OCI-LY7 (cell line): Measurements from ENCODE around the gene BTG4. TPM values are rescaled to one million over a fixed set of nuclear protein-coding genes. Genes with fewer than 3 reads are reported as not detected.

ENCODE experiments used
- BruUV-seq: library from RNA; stranded (reverse); fragments of 400-500 nt; replicated peaks from 2 replicates; lab custom pipeline; 2021; lab: Mats Ljungman, UMichigan
- CTCF ChIA-PET: fragments of 300-600 bp; sonication (Branson Sonifier 250); formaldehyde crosslinking; loops from one replicate; lab custom pipeline; 2022; ENCODE audit warnings: antibody characterized with exemption; ENCODE audit not compliant: unreplicated experiment; lab: Charles Lee
- POLR2A ChIA-PET: fragments of 300-600 bp; sonication (Branson Sonifier 250); formaldehyde crosslinking; loops from one replicate; lab custom pipeline; 2022; ENCODE audit warnings: antibody characterized with exemption; lab: Charles Lee
- DNase-seq: peaks from one replicate; pipeline ENCODE4 v3.0.0-alpha.2; 2015; ENCODE audit warnings: low spot score
- H2AFZ ChIP-seq: fragments of 200-600 bp; sonication (generic), shearing (Covaris generic); 2 replicates; pipeline ENCODE4 v1.6.1; 2014; ENCODE audit warnings: mild to moderate bottlenecking, antibody characterized with exemption, low read length, moderate library complexity
- H3K27ac ChIP-seq: fragments of 200-600 bp; sonication (generic); 2 replicates; pipeline ENCODE4 v1.5.1; 2014; ENCODE audit warnings: mixed run types, low read depth, mild to moderate bottlenecking, moderate library complexity, low read length, inconsistent platforms; ENCODE audit not compliant: poor library complexity, severe bottlenecking
- H3K36me3 ChIP-seq: fragments of 200-600 bp; sonication (generic); 2 replicates; pipeline ENCODE4 v1.6.1; 2014; ENCODE audit warnings: mild to moderate bottlenecking, antibody characterized with exemption, low read length, moderate library complexity, mixed read lengths; ENCODE audit not compliant: insufficient read depth
- H3K4me1 ChIP-seq: fragments of 200-600 bp; sonication (generic); 2 replicates; pipeline ENCODE4 v1.5.1; 2014; ENCODE audit warnings: mild to moderate bottlenecking, low read length; ENCODE audit not compliant: insufficient read depth, poor library complexity, severe bottlenecking
- H3K4me2 ChIP-seq: fragments of 200-600 bp; sonication (generic); 2 replicates; pipeline ENCODE4 v1.6.1; 2014; ENCODE audit warnings: mild to moderate bottlenecking, low read length
- H3K4me3 ChIP-seq: fragments of 200-600 bp; sonication (generic); 2 replicates; pipeline ENCODE4 v1.5.1; 2014; ENCODE audit warnings: mild to moderate bottlenecking, low read depth, low read length; ENCODE audit not compliant: poor library complexity, severe bottlenecking
- H3K79me2 ChIP-seq: fragments of 200-600 bp; sonication (generic); 2 replicates; pipeline ENCODE4 v1.6.1; 2016; ENCODE audit warnings: low read depth, mild to moderate bottlenecking, low read length, moderate library complexity, mixed read lengths; ENCODE audit not compliant: insufficient read depth
- H3K9me2 ChIP-seq: fragments of 200-600 bp; sonication (generic); 2 replicates; pipeline ENCODE4 v1.6.1; 2016; ENCODE audit warnings: mild to moderate bottlenecking, low read length, mixed read lengths; ENCODE audit not compliant: insufficient read depth
- H3K9me3 ChIP-seq: fragments of 200-600 bp; sonication (generic); 2 replicates; pipeline ENCODE4 v1.6.1; 2014; ENCODE audit warnings: mild to moderate bottlenecking, mixed run types, low read length, mixed read lengths
- H4K20me1 ChIP-seq: fragments of 200-600 bp; sonication (generic); 2 replicates; pipeline ENCODE4 v1.6.1; 2014; ENCODE audit warnings: mild to moderate bottlenecking, antibody characterized with exemption, low read length, moderate library complexity, mixed read lengths; ENCODE audit not compliant: insufficient read depth
- EZH2phosphoT487 ChIP-seq: fragments of 200-600 bp; sonication (generic); IDR thresholded peaks from 2 replicates; pipeline ENCODE4 v1.6.1; 2018; ENCODE audit warnings: low read depth, borderline replicate concordance, mild to moderate bottlenecking, mixed run types, antibody characterized with exemption, low read length, moderate library complexity, mixed read lengths
- intact Hi-C: fragments of 100-400 bp; cut with micrococcal nuclease; formaldehyde crosslinking; loops from one replicate; pipeline ENCODE4 v1.10.0; 2022; ENCODE audit not compliant: unreplicated experiment
- total RNA-seq, 2 experiments: library from RNA; depleted of rRNA in 1 of 2; stranded (reverse); fragments of >200 nt in 1 of 2; shearing (Covaris generic) in 1 of 2; gene quantifications; 2 replicates each; pipeline ENCODE4 v1.2.3, GENCODE V29; 2014 to 2022
- TF ChIP-seq, protein P1 (sequence below): fragments of 200-600 bp; sonication (generic); conservative IDR thresholded peaks from 2 replicates; pipeline ENCODE4 v1.5.1; 2014; ENCODE audit warnings: mild to moderate bottlenecking, antibody characterized with exemption, low read length, moderate library complexity, mixed read lengths

The BTG4 gene
- total RNA-seq, 2 experiments from 2014 or later = not detected

DNA sequence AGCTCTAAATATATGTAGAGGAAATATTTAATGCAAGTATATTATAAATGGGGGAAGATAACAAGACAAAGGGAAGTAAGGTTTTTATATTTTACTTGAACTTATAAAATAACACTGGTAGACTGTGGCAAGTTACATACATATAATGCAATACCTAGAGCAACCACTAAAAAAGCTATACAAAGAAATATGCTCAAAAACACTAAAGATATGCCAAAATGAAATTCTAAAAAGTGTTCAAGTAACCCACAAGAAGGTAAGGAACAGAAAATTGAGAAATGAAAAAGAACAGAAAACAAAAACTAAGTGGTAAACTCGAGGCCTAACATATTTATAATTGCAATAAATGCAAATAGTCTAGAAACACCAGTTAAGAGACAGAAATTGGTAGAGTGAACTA lies 32.5 kb downstream of the BTG4 start:
- intact Hi-C loops = no loop called here
- H3K4me2 ChIP-seq = no peak overlapping the region
- H3K4me1 ChIP-seq = no peaks in the 10 kb centered on the region
- no peaks in the 10 kb centered on the region for H3K79me2 ChIP-seq
- no peak for DNase-seq
- H3K9me3 ChIP-seq = peaks cover 8% of the 10 kb centered on the region; the same call in 1 of the 2 replicates
- POLR2A ChIA-PET = interaction anchor here (0.7 kb wide), 1 partner anchor 323 kb away, joined by 3 read pairs; no protein-coding TSS in a partner anchor
- H3K9me2 ChIP-seq = no peaks in the 10 kb centered on the region
- H3K36me3 ChIP-seq = no peaks in the 10 kb centered on the region
- no peak overlapping the region for H3K4me3 ChIP-seq
- H2AFZ ChIP-seq = no peak overlapping the region
- H3K27ac ChIP-seq = no peak overlapping the region
- TF ChIP-seq, protein P1, sequence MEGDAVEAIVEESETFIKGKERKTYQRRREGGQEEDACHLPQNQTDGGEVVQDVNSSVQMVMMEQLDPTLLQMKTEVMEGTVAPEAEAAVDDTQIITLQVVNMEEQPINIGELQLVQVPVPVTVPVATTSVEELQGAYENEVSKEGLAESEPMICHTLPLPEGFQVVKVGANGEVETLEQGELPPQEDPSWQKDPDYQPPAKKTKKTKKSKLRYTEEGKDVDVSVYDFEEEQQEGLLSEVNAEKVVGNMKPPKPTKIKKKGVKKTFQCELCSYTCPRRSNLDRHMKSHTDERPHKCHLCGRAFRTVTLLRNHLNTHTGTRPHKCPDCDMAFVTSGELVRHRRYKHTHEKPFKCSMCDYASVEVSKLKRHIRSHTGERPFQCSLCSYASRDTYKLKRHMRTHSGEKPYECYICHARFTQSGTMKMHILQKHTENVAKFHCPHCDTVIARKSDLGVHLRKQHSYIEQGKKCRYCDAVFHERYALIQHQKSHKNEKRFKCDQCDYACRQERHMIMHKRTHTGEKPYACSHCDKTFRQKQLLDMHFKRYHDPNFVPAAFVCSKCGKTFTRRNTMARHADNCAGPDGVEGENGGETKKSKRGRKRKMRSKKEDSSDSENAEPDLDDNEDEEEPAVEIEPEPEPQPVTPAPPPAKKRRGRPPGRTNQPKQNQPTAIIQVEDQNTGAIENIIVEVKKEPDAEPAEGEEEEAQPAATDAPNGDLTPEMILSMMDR = no peak; the same call in 1 of the 2 replicates
- TF ChIP-seq EZH2phosphoT487 = no peak
- no peaks in the 10 kb centered on the region for H4K20me1 ChIP-seq
- CTCF ChIA-PET = no interaction called here
- no TSS peak for BruUV-seq

DNA sequence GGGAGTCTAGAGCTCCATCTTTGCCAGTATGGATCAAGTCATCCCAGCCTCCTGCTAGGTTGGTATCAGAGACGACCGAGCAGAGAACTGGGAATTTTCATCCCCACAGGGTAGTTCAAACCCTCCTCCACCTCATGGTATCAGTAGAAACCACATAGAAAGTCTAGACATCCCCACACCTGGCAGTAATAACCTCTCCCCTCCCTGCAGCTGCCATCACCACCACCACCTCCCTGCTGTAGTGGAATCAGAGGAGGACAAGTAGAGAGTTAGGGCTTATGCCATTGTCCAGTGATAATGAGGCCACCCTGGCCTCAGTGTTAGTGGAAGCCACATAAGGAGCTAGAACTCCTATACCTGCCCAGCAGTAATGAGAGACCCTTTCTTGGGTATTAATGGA lies 34.3 kb downstream of the BTG4 start:
- Histone ChIP-seq H4K20me1 (no peaks in the 10 kb centered on the region), H3K36me3 (no peaks in the 10 kb centered on the region), H3K79me2 (no peaks in the 10 kb centered on the region), H3K27ac (no peak overlapping the region), H2AFZ (no peak overlapping the region), H3K4me3 (no peak overlapping the region), H3K9me2 (no peaks in the 10 kb centered on the region), H3K9me3 (no peaks in the 10 kb centered on the region), H3K4me1 (no peaks in the 10 kb centered on the region), H3K4me2 (no peak overlapping the region)
- intact Hi-C loops = no loop called here
- TF ChIP-seq, protein P1 = no peak
- no peak for DNase-seq
- ChIA-PET POLR2A (no interaction called here), CTCF (no interaction called here)
- no TSS peak for BruUV-seq

DNA sequence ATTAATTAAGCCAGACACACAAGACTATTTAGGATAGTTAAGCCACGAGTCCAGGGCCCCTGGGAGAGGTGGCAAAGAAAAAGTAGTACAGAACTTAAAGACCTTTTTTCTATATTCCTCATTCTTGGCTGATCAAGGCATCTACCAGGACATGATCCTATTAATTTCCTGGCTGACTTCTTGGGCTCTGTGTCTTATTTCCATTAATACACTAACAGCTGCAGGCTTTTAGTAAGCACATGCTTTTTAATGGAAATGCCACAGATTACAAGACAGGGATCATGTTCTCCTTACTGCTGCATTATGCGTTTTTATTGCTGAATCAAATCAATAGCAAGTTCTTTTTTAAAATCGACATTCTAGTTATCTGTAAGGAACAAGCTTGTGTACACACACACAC lies 35.2 kb downstream of the BTG4 start:
- ChIA-PET CTCF (no interaction called here), POLR2A (interaction anchor here (0.6 to 1.6 kb wide), 3 partner anchors 15 to 212 kb away, joined by 3 read pairs; no protein-coding TSS in a partner anchor)
- Histone ChIP-seq H3K4me1 (no peaks in the 10 kb centered on the region), H4K20me1 (no peaks in the 10 kb centered on the region), H3K27ac (no peak overlapping the region), H3K9me2 (no peaks in the 10 kb centered on the region), H3K36me3 (no peaks in the 10 kb centered on the region), H3K4me2 (no peak overlapping the region), H2AFZ (no peak overlapping the region), H3K9me3 (no peaks in the 10 kb centered on the region), H3K4me3 (no peak overlapping the region), H3K79me2 (no peaks in the 10 kb centered on the region)
- TF ChIP-seq, protein P1 = no peak
- TF ChIP-seq EZH2phosphoT487 = no peak
- no TSS peak for BruUV-seq
- intact Hi-C loops = no loop called here
- no peak for DNase-seq
